ENCODE data around the gene PUDP.
A peak's percentile ranks its signal among the peaks of the same experiment; 100 is the strongest.

PUDP gene

GRCh38 chrX:7146703-7147412, 1.1 kb downstream of the PUDP start:
- peak in 1 of 5 experiments; percentile 55 for DNase-seq

- DNase-seq = no peak
Observed at GRCh38 chrX:7146020-7146702, 1.8 kb downstream of the PUDP start.

GRCh38 chrX:7145454-7145853, 2.5 kb downstream of the PUDP start:
- no peak for DNase-seq

- no peak for DNase-seq
Observed at GRCh38 chrX:7143941-7144525, 3.9 kb downstream of the PUDP start.

GRCh38 chrX:7143076-7143475, 4.9 kb downstream of the PUDP start:
- no peak for DNase-seq

GRCh38 chrX:7139202-7140081, 8.5 kb downstream of the PUDP start:
- no peak for DNase-seq

- no peak for DNase-seq
Observed at GRCh38 chrX:7134981-7135380, 13.0 kb downstream of the PUDP start.

- DNase-seq = no peak
Observed at GRCh38 chrX:7133050-7133440, 14.9 kb downstream of the PUDP start.

- peak in 1 of 5 experiments; percentile 52 for DNase-seq
Observed at GRCh38 chrX:7132335-7133049, 15.5 kb downstream of the PUDP start.

- DNase-seq = no peak
Observed at GRCh38 chrX:7131621-7132020, 16.3 kb downstream of the PUDP start.

GRCh38 chrX:7127056-7127455, 20.9 kb downstream of the PUDP start:
- no peak for DNase-seq

GRCh38 chrX:7120878-7121219, 27.1 kb downstream of the PUDP start:
- no peak for DNase-seq

- DNase-seq = no peak
Observed at GRCh38 chrX:7119950-7120877, 27.7 kb downstream of the PUDP start.

- no peak for DNase-seq
Observed at GRCh38 chrX:7117587-7117986, 30.4 kb downstream of the PUDP start.

GRCh38 chrX:7116081-7116480, 31.9 kb downstream of the PUDP start:
- DNase-seq = no peak

- no peak for DNase-seq
Observed at GRCh38 chrX:7115557-7115956, 32.4 kb downstream of the PUDP start.

- no peak for DNase-seq
Observed at GRCh38 chrX:7112071-7112470, 35.9 kb downstream of the PUDP start.

GRCh38 chrX:7111518-7111917, 36.4 kb downstream of the PUDP start:
- DNase-seq = no peak

GRCh38 chrX:7110821-7111276, 37.1 kb downstream of the PUDP start:
- peak in 1 of 5 experiments; percentile 42 for DNase-seq

- no peak for DNase-seq
Observed at GRCh38 chrX:7109838-7110793, 37.8 kb downstream of the PUDP start.

All from T-helper 2 cell (primary cell).